Coronary artery (tissue), 2 donors: ENCODE measurements around the gene WIPF1.

Experiments used
- DNase-seq: peaks from one replicate; pipeline ENCODE4 v3.0.0-alpha.2; 2017; ENCODE audit warnings: low spot score
- H3K27ac ChIP-seq, 2 donors: fragments of 200-600 bp; sonication (generic); one replicate each; pipeline ENCODE4 v1.5.1; 2016 to 2019
- H3K4me3 ChIP-seq: fragments of 200-600 bp; sonication (generic); 2 replicates; pipeline ENCODE4 v1.5.1; 2016; ENCODE audit warnings: mild to moderate bottlenecking, moderate library complexity
- TF ChIP-seq, protein P1 (sequence below): fragments of 200-600 bp; sonication (generic); IDR thresholded peaks from one replicate; pipeline ENCODE4 v1.5.1; 2019; ENCODE audit warnings: antibody characterized with exemption

WIPF1 gene

DNA sequence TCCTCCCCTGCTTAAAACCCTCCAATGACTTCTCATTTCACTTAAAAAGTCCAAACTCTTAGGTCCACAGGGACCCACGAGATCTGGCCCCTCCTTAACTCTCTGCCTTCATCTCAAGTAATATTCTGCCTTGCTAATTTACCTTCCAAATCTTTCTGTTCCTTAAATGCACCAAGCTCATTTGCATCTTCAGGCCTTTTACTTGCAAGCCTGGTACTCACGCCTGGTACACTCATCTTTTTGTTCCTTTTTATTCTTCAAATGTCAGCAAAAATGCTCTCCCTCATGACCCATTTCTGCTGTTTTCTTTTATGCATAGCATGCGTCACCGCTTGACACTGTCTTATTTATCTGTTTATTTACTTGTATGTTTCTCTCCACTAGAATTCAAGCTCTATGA lies 2.7 kb upstream of the WIPF1 start:
- H3K27ac ChIP-seq = peak overlapping the region; percentile 39 to 66
- TF ChIP-seq, protein P1, sequence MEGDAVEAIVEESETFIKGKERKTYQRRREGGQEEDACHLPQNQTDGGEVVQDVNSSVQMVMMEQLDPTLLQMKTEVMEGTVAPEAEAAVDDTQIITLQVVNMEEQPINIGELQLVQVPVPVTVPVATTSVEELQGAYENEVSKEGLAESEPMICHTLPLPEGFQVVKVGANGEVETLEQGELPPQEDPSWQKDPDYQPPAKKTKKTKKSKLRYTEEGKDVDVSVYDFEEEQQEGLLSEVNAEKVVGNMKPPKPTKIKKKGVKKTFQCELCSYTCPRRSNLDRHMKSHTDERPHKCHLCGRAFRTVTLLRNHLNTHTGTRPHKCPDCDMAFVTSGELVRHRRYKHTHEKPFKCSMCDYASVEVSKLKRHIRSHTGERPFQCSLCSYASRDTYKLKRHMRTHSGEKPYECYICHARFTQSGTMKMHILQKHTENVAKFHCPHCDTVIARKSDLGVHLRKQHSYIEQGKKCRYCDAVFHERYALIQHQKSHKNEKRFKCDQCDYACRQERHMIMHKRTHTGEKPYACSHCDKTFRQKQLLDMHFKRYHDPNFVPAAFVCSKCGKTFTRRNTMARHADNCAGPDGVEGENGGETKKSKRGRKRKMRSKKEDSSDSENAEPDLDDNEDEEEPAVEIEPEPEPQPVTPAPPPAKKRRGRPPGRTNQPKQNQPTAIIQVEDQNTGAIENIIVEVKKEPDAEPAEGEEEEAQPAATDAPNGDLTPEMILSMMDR = no peak
- DNase-seq = no peak
- no peak overlapping the region for H3K4me3 ChIP-seq

DNA sequence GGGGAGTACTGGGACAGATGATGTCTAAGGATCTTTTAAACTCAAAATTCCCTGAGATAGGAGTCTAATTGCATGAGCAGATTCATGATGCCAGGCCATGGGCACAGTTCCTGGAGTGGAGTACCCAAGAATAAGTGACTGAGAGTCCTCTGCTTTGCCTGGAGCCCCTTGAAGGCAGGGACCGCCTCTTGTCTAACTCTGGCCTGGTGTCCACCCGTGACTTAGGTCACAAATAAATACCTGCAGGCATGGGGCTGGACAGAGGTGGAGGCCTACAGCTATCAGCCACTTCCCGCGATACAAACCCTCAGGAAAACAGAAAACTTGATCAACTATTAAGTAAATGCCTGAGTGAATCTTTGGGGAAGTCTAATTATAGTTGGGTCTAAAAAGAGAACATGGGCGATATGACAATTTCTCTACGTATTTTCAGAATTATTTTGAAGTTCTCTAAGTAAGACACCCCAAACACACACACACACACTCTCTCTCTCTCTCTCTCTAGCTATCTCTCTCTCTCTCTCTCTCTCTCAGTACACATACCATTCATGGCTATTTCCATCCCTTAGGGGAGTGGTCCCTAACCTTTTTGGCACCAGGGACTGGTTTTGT lies 1.8 kb upstream of the WIPF1 start:
- peak overlapping the region; percentile 39 to 66 for H3K27ac ChIP-seq
- no peak overlapping the region for H3K4me3 ChIP-seq
- TF ChIP-seq, protein P1 = no peak
- DNase-seq = no peak

DNA sequence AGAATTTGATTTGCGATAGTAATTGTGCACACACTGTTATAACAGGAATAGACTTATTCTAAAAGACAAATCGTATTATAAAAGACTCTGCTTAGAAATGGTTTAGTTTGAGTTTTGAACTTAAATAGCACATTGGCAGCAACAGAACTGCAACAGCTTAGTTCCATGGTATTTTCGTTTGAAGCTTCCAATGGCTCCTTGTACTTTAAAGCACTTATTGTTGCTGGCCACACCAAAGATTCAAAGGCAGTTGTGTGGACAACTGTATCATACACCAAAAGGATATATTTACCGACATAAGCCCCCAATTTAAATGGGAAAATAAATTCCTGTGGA lies 627 bp downstream of the WIPF1 start:
- peak overlapping the region; percentile 46 for H3K4me3 ChIP-seq
- TF ChIP-seq, protein P1 = no peak
- peak overlapping the region; percentile 53 to 57 for H3K27ac ChIP-seq
- no peak for DNase-seq

DNA sequence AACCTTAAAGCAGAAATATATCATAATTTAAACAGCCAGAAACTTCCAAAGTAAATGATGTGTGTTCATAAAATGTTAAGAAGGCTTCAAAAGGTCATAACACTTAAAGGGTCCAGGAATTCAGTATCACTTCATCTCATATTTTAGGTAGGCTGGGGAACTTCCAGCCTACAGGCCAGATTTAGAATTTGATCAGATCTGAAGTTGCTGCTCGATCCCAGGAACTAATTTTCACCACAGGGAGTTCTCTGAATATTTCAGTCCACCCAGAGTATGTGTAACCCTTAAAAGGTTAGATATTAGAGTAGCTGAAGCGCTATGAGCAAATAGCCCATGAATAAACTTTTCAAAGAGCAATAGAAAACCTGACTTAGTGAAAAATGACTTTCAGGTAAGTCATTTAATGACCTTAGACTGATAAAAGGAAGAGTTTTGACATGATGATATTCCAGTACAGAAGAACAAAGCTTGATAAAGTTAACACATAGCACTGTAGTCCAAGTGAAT lies 1.7 kb downstream of the WIPF1 start:
- no peak for DNase-seq
- H3K4me3 ChIP-seq = peak overlapping the region; percentile 39
- TF ChIP-seq, protein P1 = no peak
- H3K27ac ChIP-seq = peak overlapping the region; percentile 40 to 58

DNA sequence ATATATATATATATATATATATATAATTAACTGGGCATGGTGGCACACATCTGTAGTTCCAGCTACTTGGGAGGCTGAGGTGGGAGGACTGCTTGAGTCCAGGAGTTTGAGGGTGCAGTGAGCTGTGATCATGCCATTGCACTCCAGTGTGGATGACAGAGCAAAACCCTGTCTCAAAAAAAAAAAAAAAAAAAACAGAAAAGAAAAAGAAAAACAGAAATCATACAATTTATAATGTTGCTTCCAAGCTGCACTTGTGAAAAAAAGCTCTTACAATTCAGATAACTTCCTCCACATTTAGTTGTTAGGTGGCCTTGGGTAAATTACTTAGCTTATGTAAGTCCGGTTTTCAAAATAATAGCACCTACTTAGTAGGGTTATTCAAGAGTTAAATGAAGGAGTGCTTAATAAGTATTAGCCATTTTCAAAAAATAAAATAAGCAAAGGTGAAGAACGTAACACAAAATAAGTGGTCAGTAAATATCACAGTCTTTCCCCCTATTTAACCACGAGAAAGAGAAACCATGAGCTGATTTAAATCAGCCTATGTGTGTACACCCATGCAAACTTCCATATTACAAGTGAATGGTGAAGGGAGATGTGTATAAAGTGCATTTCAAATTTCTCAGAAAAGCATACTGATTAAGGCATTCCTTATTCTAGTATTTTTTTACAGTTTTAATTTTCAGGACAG lies 2.3 kb downstream of the WIPF1 start:
- Histone ChIP-seq H3K27ac (peak overlapping the region; percentile 40 to 58), H3K4me3 (peak overlapping the region; percentile 39)
- TF ChIP-seq, protein P1 = no peak
- no peak for DNase-seq

DNA sequence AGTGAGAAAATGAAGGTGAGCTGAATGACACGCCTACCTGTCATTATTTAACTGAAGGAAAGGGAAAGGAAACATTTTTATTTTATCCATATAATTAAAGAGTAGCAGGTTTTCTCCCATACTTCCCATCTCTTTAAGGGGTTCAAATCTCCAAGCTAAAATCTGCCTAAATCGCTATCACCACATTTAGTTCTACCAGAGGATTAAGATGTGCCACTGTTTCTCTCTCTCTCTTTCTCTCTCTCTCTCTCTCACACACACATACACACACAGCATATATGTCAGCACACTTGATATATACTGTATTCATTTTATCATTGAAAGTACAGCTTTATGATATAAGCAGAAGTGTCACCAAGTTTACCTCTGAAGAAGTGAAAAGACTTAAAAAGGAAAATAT lies 3.1 kb downstream of the WIPF1 start:
- DNase-seq = no peak
- Histone ChIP-seq H3K27ac (peak overlapping the region in 1 of 2 donors; percentile 50), H3K4me3 (no peak overlapping the region)

More for the DNA sequence above, 3.1 kb downstream of the WIPF1 start:
- TF ChIP-seq, protein P1 = no peak
